ENCODE data around the gene GAB1.

DNA sequence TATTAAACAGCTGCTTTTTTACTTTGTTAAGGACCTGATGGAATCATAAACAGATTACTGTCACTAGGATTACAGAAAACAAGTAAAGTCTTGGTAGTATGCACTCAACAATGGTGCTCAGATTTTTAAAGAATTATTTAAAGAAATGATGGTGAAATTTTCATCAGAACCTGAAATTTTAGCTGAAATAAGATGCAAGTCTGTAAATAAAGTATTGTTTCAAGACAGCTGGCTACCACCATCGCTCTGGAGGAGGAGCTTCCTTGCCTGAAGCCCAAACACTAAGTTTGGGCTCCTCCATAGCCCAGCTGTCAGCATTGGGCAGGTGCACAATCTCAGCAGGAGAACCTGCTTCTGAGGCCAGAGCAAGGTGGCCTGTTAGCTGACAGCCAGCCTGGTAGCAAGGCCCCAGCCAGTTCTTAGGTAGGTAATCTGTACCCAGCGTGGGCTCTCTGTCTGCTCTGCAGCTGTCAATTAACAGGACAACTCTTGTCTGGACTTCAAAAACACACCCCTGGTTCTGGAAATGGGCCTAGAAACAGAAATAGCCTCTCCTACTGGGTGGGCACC is 4.6 kb downstream of the GAB1 start:
- TF ChIP-seq CTCF (IDR thresholded peaks at IDR 0.05; ENCODE audit: low read depth, low read length, missing input control) (no peak), REST (IDR thresholded peaks at IDR 0.05) (no peak), ZBTB33 (IDR thresholded peaks at IDR 0.05) (no peak), TAF1 (conservative IDR thresholded peaks at IDR 0.05) (no peak), RXRA (IDR thresholded peaks at IDR 0.05) (no peak), YY1 (IDR thresholded peaks at IDR 0.05) (no peak), EGR1 (IDR thresholded peaks at IDR 0.05; ENCODE audit: low read depth in 2 of 2) (no peak), GABPA (IDR thresholded peaks at IDR 0.05 in 1 of 2, conservative IDR thresholded peaks at IDR 0.05 in 1 of 2) (no peak), RAD21 (IDR thresholded peaks at IDR 0.05) (no peak), NR2F2 (IDR thresholded peaks at IDR 0.05) (no peak)
- TF ChIP-seq, protein P1, sequence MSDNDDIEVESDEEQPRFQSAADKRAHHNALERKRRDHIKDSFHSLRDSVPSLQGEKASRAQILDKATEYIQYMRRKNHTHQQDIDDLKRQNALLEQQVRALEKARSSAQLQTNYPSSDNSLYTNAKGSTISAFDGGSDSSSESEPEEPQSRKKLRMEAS (IDR thresholded peaks at IDR 0.05), result no peak
- TF ChIP-seq, protein P2, sequence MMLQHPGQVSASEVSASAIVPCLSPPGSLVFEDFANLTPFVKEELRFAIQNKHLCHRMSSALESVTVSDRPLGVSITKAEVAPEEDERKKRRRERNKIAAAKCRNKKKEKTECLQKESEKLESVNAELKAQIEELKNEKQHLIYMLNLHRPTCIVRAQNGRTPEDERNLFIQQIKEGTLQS (IDR thresholded peaks at IDR 0.05), result no peak

Measured in liver (tissue), 3 donors.